PC-9 (cell line): ENCODE data around the gene C3. TPM values are rescaled to one million over a fixed set of nuclear protein-coding genes. Genes with fewer than 3 reads are reported as not detected.

Source experiments
- BruUV-seq: library from RNA; stranded (reverse); fragments of 400-500 nt; replicated peaks from 2 replicates; lab custom pipeline; 2021; lab: Mats Ljungman, UMichigan
- CTCF ChIA-PET: fragments of 300-600 bp; sonication (Branson Sonifier 250); formaldehyde crosslinking; loops from one replicate; lab custom pipeline; 2022; ENCODE audit warnings: antibody characterized with exemption; lab: Charles Lee
- POLR2A ChIA-PET: fragments of 300-600 bp; sonication (Branson Sonifier 250); formaldehyde crosslinking; loops from one replicate; lab custom pipeline; 2022; ENCODE audit warnings: antibody characterized with exemption; ENCODE audit not compliant: unreplicated experiment; lab: Charles Lee
- DNase-seq, 2 experiments: peaks; one replicate each; pipeline versions ENCODE4 v3.0.0 to v3.0.0-alpha.2; 2015 to 2022; ENCODE audit warnings: mixed read lengths in 1 of 2
- H2AFZ ChIP-seq: fragments of 200-600 bp; sonication (generic); 2 replicates; pipeline ENCODE4 v1.8.1; 2017; ENCODE audit warnings: antibody characterized with exemption
- H3F3A ChIP-seq: fragments of 200-600 bp; sonication (generic); 2 replicates; pipeline ENCODE4 v1.8.1; 2017; ENCODE audit warnings: antibody characterized with exemption, mild to moderate bottlenecking, low read depth; ENCODE audit not compliant: insufficient read depth
- H3K27ac ChIP-seq: fragments of 200-600 bp; sonication (generic); 2 replicates; pipeline ENCODE4 v1.6.1; 2016; ENCODE audit warnings: mixed run types
- H3K27me3 ChIP-seq: fragments of 200-600 bp; sonication (generic); 2 replicates; pipeline ENCODE4 v1.6.1; 2016; ENCODE audit warnings: low read depth, mixed run types; ENCODE audit not compliant: insufficient read depth
- H3K36me3 ChIP-seq: fragments of 200-600 bp; sonication (generic); 2 replicates; pipeline ENCODE4 v1.6.1; 2016; ENCODE audit warnings: low read depth, mixed run types
- H3K4me1 ChIP-seq: fragments of 200-600 bp; sonication (generic); replicated peaks from 2 replicates; pipeline ENCODE4 v1.6.1; 2016; ENCODE audit warnings: mixed run types; ENCODE audit not compliant: insufficient read depth
- H3K4me2 ChIP-seq: fragments of 200-600 bp; sonication (generic); 2 replicates; pipeline ENCODE4 v1.6.1; 2017; ENCODE audit warnings: mixed run types
- H3K4me3 ChIP-seq: fragments of 200-600 bp; sonication (generic); 2 replicates; pipeline ENCODE4 v1.6.1; 2016; ENCODE audit warnings: mixed run types
- H3K79me2 ChIP-seq: fragments of 200-600 bp; sonication (generic); 2 replicates; pipeline ENCODE4 v1.6.1; 2017; ENCODE audit warnings: low read depth, mixed run types
- H3K9me2 ChIP-seq: fragments of 200-600 bp; sonication (generic); 2 replicates; pipeline ENCODE4 v1.8.1; 2017; ENCODE audit warnings: mild to moderate bottlenecking; ENCODE audit not compliant: insufficient read depth
- H3K9me3 ChIP-seq: fragments of 200-600 bp; sonication (generic); 2 replicates; pipeline ENCODE4 v1.8.1; 2016; ENCODE audit warnings: low read depth; ENCODE audit not compliant: insufficient read depth
- H4K20me1 ChIP-seq: fragments of 200-600 bp; sonication (generic); 2 replicates; pipeline ENCODE4 v1.8.1; 2017; ENCODE audit not compliant: insufficient read depth
- CTCF ChIP-seq: fragments of 200-600 bp; sonication (generic); conservative IDR thresholded peaks from 2 replicates; pipeline ENCODE4 v1.6.1; 2017; ENCODE audit warnings: mixed run types, antibody characterized with exemption, mild to moderate bottlenecking, moderate library complexity
- EZH2 ChIP-seq: fragments of 200-600 bp; sonication (generic); IDR thresholded peaks from 2 replicates; pipeline ENCODE4 v1.8.0; 2017; ENCODE audit warnings: antibody characterized with exemption, low read depth
- intact Hi-C: fragments of 100-400 bp; cut with micrococcal nuclease; formaldehyde crosslinking; loops from one replicate; pipeline ENCODE4 v1.10.0; 2022; ENCODE audit not compliant: unreplicated experiment
- total RNA-seq: library from RNA; stranded (reverse); gene quantifications from 2 replicates; pipeline ENCODE4 v1.2.3, GENCODE V29; 2021

C3 gene
- total RNA-seq, 1 experiment from 2014 or later = 130 TPM

- no peaks in the 10 kb centered on the region for H3K4me1 ChIP-seq
- H3K79me2 ChIP-seq = no peaks in the 10 kb centered on the region
- no TSS peak for BruUV-seq
- no peak for DNase-seq
- no peaks in the 10 kb centered on the region for H3K27me3 ChIP-seq
- H2AFZ ChIP-seq = no peak overlapping the region
- no peaks in the 10 kb centered on the region for H3K9me2 ChIP-seq
- no peak overlapping the region for H3K4me3 ChIP-seq
- H3K9me3 ChIP-seq = no peaks in the 10 kb centered on the region
- TF ChIP-seq EZH2 (no peak), CTCF (no peak)
- H3K4me2 ChIP-seq = no peak overlapping the region
- ChIA-PET POLR2A (no interaction called here), CTCF (no interaction called here)
- no peaks in the 10 kb centered on the region for H3K36me3 ChIP-seq
- H3F3A ChIP-seq = no peaks in the 10 kb centered on the region; the same call in 1 of the 2 replicates
- H4K20me1 ChIP-seq = no peaks in the 10 kb centered on the region
- no peak overlapping the region for H3K27ac ChIP-seq
- intact Hi-C loops = no loop called here
Measured at GRCh38 chr19:6694147-6694815, 26.2 kb downstream of the C3 start.

GRCh38 chr19:6693681-6694080 lies 26.8 kb downstream of the C3 start:
- H3K36me3 ChIP-seq = no peaks in the 10 kb centered on the region

GRCh38 chr19:6693056-6693471 lies 27.4 kb downstream of the C3 start:
- CTCF ChIA-PET = no interaction called here
- Histone ChIP-seq H3K4me1 (no peaks in the 10 kb centered on the region), H3K79me2 (no peaks in the 10 kb centered on the region), H3K27me3 (no peaks in the 10 kb centered on the region), H3K36me3 (no peaks in the 10 kb centered on the region), H2AFZ (no peak overlapping the region), H3K27ac (no peak overlapping the region), H3K9me3 (no peaks in the 10 kb centered on the region), H4K20me1 (no peaks in the 10 kb centered on the region), H3K4me2 (no peak overlapping the region), H3K9me2 (no peaks in the 10 kb centered on the region), H3K4me3 (no peak overlapping the region), H3F3A (no peaks in the 10 kb centered on the region; the same call in 1 of the 2 replicates)
- DNase-seq = no peak
- BruUV-seq = no TSS peak
- intact Hi-C loops = no loop called here
- no peak for TF ChIP-seq CTCF
- TF ChIP-seq EZH2 = no peak
- POLR2A ChIA-PET = no interaction called here

More at GRCh38 chr19:6693681-6694080, 26.8 kb downstream of the C3 start:
- no peaks in the 10 kb centered on the region for H3K79me2 ChIP-seq
- intact Hi-C loops = no loop called here
- CTCF ChIA-PET = no interaction called here
- H3K9me2 ChIP-seq = no peaks in the 10 kb centered on the region
- no peaks in the 10 kb centered on the region for H3K9me3 ChIP-seq
- H2AFZ ChIP-seq = no peak overlapping the region
- POLR2A ChIA-PET = no interaction called here
- H3K4me2 ChIP-seq = no peak overlapping the region
- no peak overlapping the region for H3K4me3 ChIP-seq
- H4K20me1 ChIP-seq = no peaks in the 10 kb centered on the region
- H3K4me1 ChIP-seq = no peaks in the 10 kb centered on the region
- no peak overlapping the region for H3K27ac ChIP-seq
- no TSS peak for BruUV-seq
- TF ChIP-seq CTCF = no peak
- TF ChIP-seq EZH2 = no peak
- DNase-seq = no peak
- no peaks in the 10 kb centered on the region for H3K27me3 ChIP-seq
- H3F3A ChIP-seq = no peaks in the 10 kb centered on the region; the same call in 1 of the 2 replicates
